Hepatocyte (in vitro differentiated cells): ENCODE results near the gene EARS2. TPM values are rescaled to one million over a fixed set of nuclear protein-coding genes. Genes with fewer than 3 reads are reported as not detected.

Experiments used
- DNase-seq: peaks from one replicate; pipeline ENCODE4 v3.0.0-alpha.2; 2016; ENCODE audit warnings: low spot score
- H2AFZ ChIP-seq: fragments of 200-600 bp; sonication (generic); 2 replicates; pipeline ENCODE4 v1.6.0; 2016; ENCODE audit warnings: antibody characterized with exemption, mild to moderate bottlenecking
- H3K27ac ChIP-seq: fragments of 200-600 bp; sonication (generic); 2 replicates; pipeline ENCODE4 v1.5.1; 2016; ENCODE audit warnings: mild to moderate bottlenecking
- H3K27me3 ChIP-seq: fragments of 200-600 bp; sonication (generic); 2 replicates; pipeline ENCODE4 v1.6.1; 2016
- H3K36me3 ChIP-seq: fragments of 200-600 bp; sonication (generic); replicated peaks from 2 replicates; pipeline ENCODE4 v1.5.1; 2016; ENCODE audit warnings: low read depth; ENCODE audit not compliant: insufficient read depth
- H3K4me1 ChIP-seq: fragments of 200-600 bp; sonication (generic); 2 replicates; pipeline ENCODE4 v1.5.1; 2016; ENCODE audit warnings: mild to moderate bottlenecking, moderate library complexity; ENCODE audit not compliant: insufficient read depth
- H3K4me2 ChIP-seq: fragments of 200-600 bp; sonication (generic); 2 replicates; pipeline ENCODE4 v1.6.0; 2016
- H3K4me3 ChIP-seq: fragments of 200-600 bp; sonication (generic); 2 replicates; pipeline ENCODE4 v1.5.1; 2016; ENCODE audit warnings: mild to moderate bottlenecking
- H3K79me2 ChIP-seq: fragments of 200-600 bp; sonication (generic); 2 replicates; pipeline ENCODE4 v1.6.0; 2017; ENCODE audit warnings: mild to moderate bottlenecking
- H3K9me2 ChIP-seq: fragments of 200-600 bp; sonication (generic); replicated peaks from 2 replicates; pipeline ENCODE4 v1.6.0; 2017; ENCODE audit warnings: mild to moderate bottlenecking; ENCODE audit not compliant: insufficient read depth
- H3K9me3 ChIP-seq: fragments of 200-600 bp; sonication (generic); 2 replicates; pipeline ENCODE4 v1.5.1; 2016; ENCODE audit warnings: low read depth, mild to moderate bottlenecking
- H4K20me1 ChIP-seq: fragments of 200-600 bp; sonication (generic); 2 replicates; pipeline ENCODE4 v1.6.0; 2016; ENCODE audit warnings: mild to moderate bottlenecking; ENCODE audit not compliant: insufficient read depth, poor library complexity, severe bottlenecking
- CTCF ChIP-seq: fragments of 200-600 bp; sonication (generic); IDR thresholded peaks from 2 replicates; pipeline ENCODE4 v1.5.1; 2016; ENCODE audit warnings: antibody characterized with exemption, mild to moderate bottlenecking; ENCODE audit not compliant: poor library complexity
- EZH2 ChIP-seq: fragments of 200-600 bp; sonication (generic); IDR thresholded peaks from 2 replicates; pipeline ENCODE4 v1.6.1; 2016; ENCODE audit warnings: antibody characterized with exemption, mild to moderate bottlenecking, borderline replicate concordance
- EZH2phosphoT487 ChIP-seq: fragments of 200-600 bp; sonication (generic); IDR thresholded peaks from one replicate; pipeline ENCODE4 v1.6.1; 2018; ENCODE audit warnings: antibody characterized with exemption, mild to moderate bottlenecking, low read depth, moderate library complexity; ENCODE audit not compliant: unreplicated experiment, severe bottlenecking
- WGBS: methylation state at CpG from one replicate; pipeline ENCODE4 v1.1.6; 2016; ENCODE audit warnings: low lambda C conversion rate; ENCODE audit errors: missing lambda C conversion rate; 5-methylcytosine and 5-hydroxymethylcytosine counted together
- polyA plus RNA-seq: library from polyadenylated mRNA; unstranded; fragments of >200 nt; fragmentation: Nextera tagmentation; extraction: Ambion mirVana; gene quantifications from 2 replicates; pipeline ENCODE4 v1.2.1, GENCODE V29; 2016
- total RNA-seq: library from RNA; depleted of rRNA; stranded (reverse); fragments of >200 nt; gene quantifications from 2 replicates; pipeline ENCODE4 v1.2.3, GENCODE V29; 2014

The EARS2 gene
- total and polyA plus RNA-seq, 2 experiments from 2014 or later: 25.2 to 26.5 TPM

- no peaks in the 10 kb centered on the region for H3K36me3 ChIP-seq
- no peak overlapping the region for H2AFZ ChIP-seq
- H3K9me3 ChIP-seq: no peaks in the 10 kb centered on the region
- no peaks in the 10 kb centered on the region for H3K4me1 ChIP-seq
- 96% methylated on average over 7 of the region's 7 CpGs for WGBS
- H4K20me1 ChIP-seq: no peaks in the 10 kb centered on the region
- H3K27ac ChIP-seq: no peak overlapping the region
- no peaks in the 10 kb centered on the region for H3K27me3 ChIP-seq
- H3K9me2 ChIP-seq: no peaks in the 10 kb centered on the region
- DNase-seq: no peak
- H3K79me2 ChIP-seq: no peaks in the 10 kb centered on the region
- H3K4me3 ChIP-seq: no peak overlapping the region
- no peak overlapping the region for H3K4me2 ChIP-seq
- TF ChIP-seq CTCF: no peak
- no peak for TF ChIP-seq EZH2
- no peak for TF ChIP-seq EZH2phosphoT487
Measured at GRCh38 chr16:23523876-23524385, 33.2 kb downstream of the EARS2 start.

- H3K4me2 ChIP-seq: no peak overlapping the region
- H3K4me1 ChIP-seq: no peaks in the 10 kb centered on the region
- H3K36me3 ChIP-seq: no peaks in the 10 kb centered on the region
- WGBS: 97% methylated on average over 6 of the region's 6 CpGs
- H4K20me1 ChIP-seq: no peaks in the 10 kb centered on the region
- no peaks in the 10 kb centered on the region for H3K9me3 ChIP-seq
- TF ChIP-seq EZH2: no peak
- TF ChIP-seq EZH2phosphoT487: no peak
- TF ChIP-seq CTCF: no peak
- no peak overlapping the region for H3K4me3 ChIP-seq
- no peaks in the 10 kb centered on the region for H3K27me3 ChIP-seq
- no peaks in the 10 kb centered on the region for H3K79me2 ChIP-seq
- no peak for DNase-seq
- no peak overlapping the region for H3K27ac ChIP-seq
- H2AFZ ChIP-seq: no peak overlapping the region
- no peaks in the 10 kb centered on the region for H3K9me2 ChIP-seq
Measured at GRCh38 chr16:23523321-23523720, 33.8 kb downstream of the EARS2 start.

- Histone ChIP-seq H4K20me1 (no peaks in the 10 kb centered on the region), H2AFZ (no peak overlapping the region), H3K9me2 (no peaks in the 10 kb centered on the region), H3K27me3 (no peaks in the 10 kb centered on the region), H3K79me2 (no peaks in the 10 kb centered on the region), H3K4me1 (no peaks in the 10 kb centered on the region), H3K4me2 (no peak overlapping the region), H3K27ac (no peak overlapping the region), H3K36me3 (no peaks in the 10 kb centered on the region), H3K4me3 (no peak overlapping the region), H3K9me3 (no peaks in the 10 kb centered on the region)
- WGBS: 95% methylated on average over 4 of the region's 4 CpGs
- DNase-seq: no peak
- TF ChIP-seq EZH2phosphoT487: no peak
Measured at GRCh38 chr16:23521965-23522364, 35.2 kb downstream of the EARS2 start.

- no peaks in the 10 kb centered on the region for H3K27me3 ChIP-seq
- no peaks in the 10 kb centered on the region for H3K36me3 ChIP-seq
- WGBS: 70% methylated on average over 4 of the region's 4 CpGs
- H3K27ac ChIP-seq: no peak overlapping the region
- H2AFZ ChIP-seq: no peak overlapping the region
- H3K4me1 ChIP-seq: no peaks in the 10 kb centered on the region
- H4K20me1 ChIP-seq: no peaks in the 10 kb centered on the region
- H3K79me2 ChIP-seq: no peaks in the 10 kb centered on the region
- H3K4me2 ChIP-seq: no peak overlapping the region
- no peaks in the 10 kb centered on the region for H3K9me2 ChIP-seq
- H3K9me3 ChIP-seq: no peaks in the 10 kb centered on the region
- DNase-seq: no peak
- TF ChIP-seq EZH2phosphoT487 (no peak), EZH2 (no peak), CTCF (no peak)
- no peak overlapping the region for H3K4me3 ChIP-seq
Measured at GRCh38 chr16:23521037-23521743, 36.0 kb downstream of the EARS2 start.
